ENCODE results near the gene HSF5. TPM values are rescaled to one million over a fixed set of nuclear protein-coding genes. Genes with fewer than 3 reads are reported as not detected.

The HSF5 gene
- total and polyA plus RNA-seq, 2 donors (not counting 1 experiment from before 2014, with no cell fraction given): 2.2 to 5.1 TPM

DNA sequence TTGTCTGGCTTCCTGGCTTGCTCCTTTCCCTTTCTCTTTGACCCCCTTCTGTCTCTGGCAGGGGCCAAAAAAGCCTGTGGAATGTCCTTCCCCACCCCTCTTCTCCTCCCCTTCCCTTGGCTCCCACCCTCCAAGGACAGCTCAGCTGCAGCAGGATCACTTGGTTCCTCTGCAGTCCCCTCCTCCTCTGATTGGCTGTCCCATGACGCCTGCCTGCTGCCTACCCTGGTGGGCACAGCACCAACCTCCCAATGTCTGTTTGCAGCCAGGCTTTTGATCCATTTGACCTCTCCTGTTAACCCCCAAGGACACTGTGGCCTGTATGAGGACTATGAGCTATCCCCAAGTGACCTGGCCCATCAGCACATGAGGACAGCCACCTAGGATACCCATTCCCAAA lies 41.1 kb upstream of the HSF5 start:
- no peak overlapping the region for H3K4me3 Mint-ChIP-seq

DNA sequence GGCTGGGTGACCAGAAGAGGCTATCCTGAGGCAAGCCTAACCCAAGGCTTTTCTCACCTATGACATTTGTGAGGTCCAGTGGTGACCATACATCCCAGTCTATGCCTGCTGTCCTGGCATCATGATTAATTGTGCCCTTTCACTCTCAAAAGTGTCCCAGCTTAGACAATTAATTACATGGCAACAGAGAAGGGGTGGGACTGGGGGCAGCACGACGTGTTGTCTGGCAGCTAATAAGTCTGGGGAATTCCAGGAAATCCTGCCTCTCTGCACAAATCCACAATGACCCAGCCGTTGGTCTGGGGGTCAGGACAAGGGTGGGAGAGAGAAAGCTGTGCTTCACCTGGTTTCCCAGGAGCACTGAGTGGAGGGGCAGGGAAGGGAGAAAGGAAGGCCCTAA lies 40.2 kb upstream of the HSF5 start:
- H3K4me3 Mint-ChIP-seq: no peak overlapping the region
- no peaks in the 10 kb centered on the region for H3K79me2 ChIP-seq (ENCODE audit: control insufficient read depth, insufficient read depth, low read length)
- no peaks in the 10 kb centered on the region for H3K36me3 ChIP-seq (replicated peaks in 1 of 2; ENCODE audit: control extremely low read depth in 1 of 2, control insufficient read depth in 1 of 2, extremely low read depth in 1 of 2, insufficient read depth in 2 of 2, low read length in 1 of 2)
- H3K4me2 ChIP-seq (replicated peaks; ENCODE audit: low read depth, low read length, poor library complexity, severe bottlenecking): no peak overlapping the region
- H3K27me3 ChIP-seq (replicated peaks in 1 of 4; ENCODE audit: control extremely low read depth in 1 of 4, control insufficient read depth in 3 of 4, insufficient read depth in 4 of 4, low read length in 3 of 4): peaks cover 0 to 25% (median 9%) of the 10 kb centered on the region in 4 experiments
- H3K27me3 Mint-ChIP-seq: peaks cover 22% of the 10 kb centered on the region
- H4K20me1 ChIP-seq (ENCODE audit: control insufficient read depth, insufficient read depth, low read length, poor library complexity, severe bottlenecking): no peaks in the 10 kb centered on the region
- ChIA-PET POLR2A (no interaction called here), CTCF (interaction anchor here (2.0 kb wide), 1 partner anchor 10 kb away, joined by 8 read pairs; no protein-coding TSS in a partner anchor)
- H2AFZ ChIP-seq (ENCODE audit: insufficient read depth, low read depth, low read length, poor library complexity, severe bottlenecking): no peak overlapping the region
- H3K27ac Mint-ChIP-seq: no peak overlapping the region
- H3K4me3 ChIP-seq (ENCODE audit: control extremely low read depth in 1 of 5, extremely low read depth in 1 of 5, insufficient read depth in 1 of 5, low read depth in 2 of 5, low read length in 4 of 5): no peak overlapping the region
- no peak for TF ChIP-seq EZH2 (IDR thresholded peaks at IDR 0.05; ENCODE audit: borderline replicate concordance, insufficient read depth, low read depth, low read length, poor library complexity, severe bottlenecking)
- TF ChIP-seq, protein P1, sequence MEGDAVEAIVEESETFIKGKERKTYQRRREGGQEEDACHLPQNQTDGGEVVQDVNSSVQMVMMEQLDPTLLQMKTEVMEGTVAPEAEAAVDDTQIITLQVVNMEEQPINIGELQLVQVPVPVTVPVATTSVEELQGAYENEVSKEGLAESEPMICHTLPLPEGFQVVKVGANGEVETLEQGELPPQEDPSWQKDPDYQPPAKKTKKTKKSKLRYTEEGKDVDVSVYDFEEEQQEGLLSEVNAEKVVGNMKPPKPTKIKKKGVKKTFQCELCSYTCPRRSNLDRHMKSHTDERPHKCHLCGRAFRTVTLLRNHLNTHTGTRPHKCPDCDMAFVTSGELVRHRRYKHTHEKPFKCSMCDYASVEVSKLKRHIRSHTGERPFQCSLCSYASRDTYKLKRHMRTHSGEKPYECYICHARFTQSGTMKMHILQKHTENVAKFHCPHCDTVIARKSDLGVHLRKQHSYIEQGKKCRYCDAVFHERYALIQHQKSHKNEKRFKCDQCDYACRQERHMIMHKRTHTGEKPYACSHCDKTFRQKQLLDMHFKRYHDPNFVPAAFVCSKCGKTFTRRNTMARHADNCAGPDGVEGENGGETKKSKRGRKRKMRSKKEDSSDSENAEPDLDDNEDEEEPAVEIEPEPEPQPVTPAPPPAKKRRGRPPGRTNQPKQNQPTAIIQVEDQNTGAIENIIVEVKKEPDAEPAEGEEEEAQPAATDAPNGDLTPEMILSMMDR (IDR thresholded peaks at IDR 0.05): no peak
- no peaks in the 10 kb centered on the region for H3K9me3 Mint-ChIP-seq (ENCODE audit: insufficient read depth)
- ATAC-seq (ENCODE audit: low read depth) (no peak), DNase-seq (no peak)
- WGBS (ENCODE audit: insufficient coverage): no CpG with 5 or more reads among the region's 3 CpGs
- no peaks in the 10 kb centered on the region for H3K9me3 ChIP-seq (ENCODE audit: control extremely low read depth in 1 of 3, control insufficient read depth in 2 of 3, insufficient read depth in 1 of 3, low read length in 2 of 3)
- no peak overlapping the region for H3K27ac ChIP-seq (ENCODE audit: low read length in 2 of 2)
- intact Hi-C loops (cut with micrococcal nuclease): no loop called here
- peaks cover 12 to 13% of the 10 kb centered on the region in 2 donors for H3K4me1 ChIP-seq (ENCODE audit: control insufficient read depth in 2 of 2, insufficient read depth in 2 of 2, low read length in 2 of 2)
- no peak overlapping the region for H3K9ac ChIP-seq (ENCODE audit: low read length)
- peaks cover 6% of the 10 kb centered on the region for H3K4me1 Mint-ChIP-seq

More for the DNA sequence above, 41.1 kb upstream of the HSF5 start:
- Histone ChIP-seq H3K4me1 (ENCODE audit: control insufficient read depth in 2 of 2, insufficient read depth in 2 of 2, low read length in 2 of 2) (peaks cover 12 to 13% of the 10 kb centered on the region in 2 donors), H3K4me2 (replicated peaks; ENCODE audit: low read depth, low read length, poor library complexity, severe bottlenecking) (no peak overlapping the region), H3K27me3 (replicated peaks in 1 of 4; ENCODE audit: control extremely low read depth in 1 of 4, control insufficient read depth in 3 of 4, insufficient read depth in 4 of 4, low read length in 3 of 4) (peaks cover 0 to 33% (median 12%) of the 10 kb centered on the region in 4 experiments), H4K20me1 (ENCODE audit: control insufficient read depth, insufficient read depth, low read length, poor library complexity, severe bottlenecking) (no peaks in the 10 kb centered on the region), H2AFZ (ENCODE audit: insufficient read depth, low read depth, low read length, poor library complexity, severe bottlenecking) (no peak overlapping the region), H3K9me3 (ENCODE audit: control extremely low read depth in 1 of 3, control insufficient read depth in 2 of 3, insufficient read depth in 1 of 3, low read length in 2 of 3) (no peaks in the 10 kb centered on the region), H3K9ac (ENCODE audit: low read length) (no peak overlapping the region), H3K27ac (ENCODE audit: low read length in 2 of 2) (no peak overlapping the region), H3K4me3 (ENCODE audit: control extremely low read depth in 1 of 5, extremely low read depth in 1 of 5, insufficient read depth in 1 of 5, low read depth in 2 of 5, low read length in 4 of 5) (no peak overlapping the region), H3K36me3 (replicated peaks in 1 of 2; ENCODE audit: control extremely low read depth in 1 of 2, control insufficient read depth in 1 of 2, extremely low read depth in 1 of 2, insufficient read depth in 2 of 2, low read length in 1 of 2) (no peaks in the 10 kb centered on the region), H3K79me2 (ENCODE audit: control insufficient read depth, insufficient read depth, low read length) (no peaks in the 10 kb centered on the region)
- Mint-ChIP-seq H3K4me1 (peaks cover 6% of the 10 kb centered on the region), H3K27me3 (peaks cover 23% of the 10 kb centered on the region), H3K9me3 (ENCODE audit: insufficient read depth) (no peaks in the 10 kb centered on the region), H3K27ac (no peak overlapping the region)
- DNase-seq: no peak
- POLR2A ChIA-PET: no interaction called here
- TF ChIP-seq EZH2 (IDR thresholded peaks at IDR 0.05; ENCODE audit: borderline replicate concordance, insufficient read depth, low read depth, low read length, poor library complexity, severe bottlenecking): no peak
- TF ChIP-seq, protein P1 (IDR thresholded peaks at IDR 0.05): no peak
- intact Hi-C loops (cut with micrococcal nuclease): no loop called here
- no peak for ATAC-seq (ENCODE audit: low read depth)
- CTCF ChIA-PET: interaction anchor here (0.7 kb wide), 1 partner anchor 1670 kb away, joined by 5 read pairs; no protein-coding TSS in a partner anchor
- 64% methylated on average over 1 of the region's 1 CpG for WGBS (ENCODE audit: insufficient coverage)
